ENCODE measurements around the gene MRPL30. TPM values are rescaled to one million over a fixed set of nuclear protein-coding genes. Genes with fewer than 3 reads are reported as not detected.

MRPL30 gene
- total and polyA plus RNA-seq, 12 donors, result 19.0 to 43.2 (median 34.6) TPM

Other genes starting within 250 kb of the MRPL30 start
- 1 to 10 TPM; 1.2 to 4.6 (median 2.7) TPM for gene CRACDL, start 245.0 kb upstream of the MRPL30 start, total RNA-seq
- 1 to 10 TPM; 3.1 to 7.9 TPM for gene CRACDL, start 245.0 kb upstream of the MRPL30 start, polyA plus RNA-seq
- gene C2orf15, start 39.5 kb upstream of the MRPL30 start, total RNA-seq, result under 1 TPM in 3 of 10 donors, not detected in 7; 0.23 to 0.30 (median 0.28) TPM
- under 1 TPM in 1 of 2 donors, not detected in 1; 0.03 TPM for gene C2orf15, start 39.5 kb upstream of the MRPL30 start, polyA plus RNA-seq
- 1 to 10 TPM; 1.4 to 4.1 (median 3.0) TPM for gene TSGA10, start 26.2 kb upstream of the MRPL30 start, total RNA-seq
- gene TSGA10, start 26.2 kb upstream of the MRPL30 start, polyA plus RNA-seq, result under 1 TPM; 0.52 to 0.59 TPM
- gene LIPT1, start 26.2 kb upstream of the MRPL30 start, total RNA-seq, result 10 to 100 TPM in 1 of 10 donors, 1 to 10 TPM in 9; 6.2 to 10.1 (median 7.6) TPM
- 10 to 100 TPM in 1 of 2 donors, 1 to 10 TPM in 1; 4.2 to 18.5 TPM for gene LIPT1, start 26.2 kb upstream of the MRPL30 start, polyA plus RNA-seq
- 10 to 100 TPM in 9 of 10 donors, 1 to 10 TPM in 1; 9.3 to 14.2 (median 11.8) TPM for gene MITD1, start 126 bp upstream of the MRPL30 start, total RNA-seq
- 10 to 100 TPM; 24.6 to 45.9 TPM for gene MITD1, start 126 bp upstream of the MRPL30 start, polyA plus RNA-seq
- not detected for gene LYG2, start 74.5 kb downstream of the MRPL30 start, total RNA-seq
- not detected for gene LYG2, start 74.5 kb downstream of the MRPL30 start, polyA plus RNA-seq
- under 1 TPM in 4 of 10 donors, not detected in 6; 0.29 to 0.72 (median 0.41) TPM for gene LYG1, start 120.0 kb downstream of the MRPL30 start, total RNA-seq
- 1 to 10 TPM; 1.3 to 4.6 TPM for gene LYG1, start 120.0 kb downstream of the MRPL30 start, polyA plus RNA-seq
- 10 to 100 TPM; 19.7 to 26.7 (median 21.6) TPM for gene TXNDC9, start 155.1 kb downstream of the MRPL30 start, total RNA-seq
- 10 to 100 TPM; 13.0 to 23.7 TPM for gene TXNDC9, start 155.1 kb downstream of the MRPL30 start, polyA plus RNA-seq
- 100 to 1,000 TPM in 3 of 10 donors, 10 to 100 TPM in 7; 64.5 to 123 (median 91.8) TPM for gene EIF5B, start 156.2 kb downstream of the MRPL30 start, total RNA-seq
- 100 to 1,000 TPM in 1 of 2 donors, 10 to 100 TPM in 1; 75.1 to 176 TPM for gene EIF5B, start 156.2 kb downstream of the MRPL30 start, polyA plus RNA-seq

All from heart right ventricle (tissue), 12 donors.